ENCODE measurements around the gene KITLG. TPM values are rescaled to one million over a fixed set of nuclear protein-coding genes. Genes with fewer than 3 reads are reported as not detected.

Gene KITLG
- total RNA-seq, 1 experiment from 2014 or later, result 11.7 TPM

- no peak overlapping the region for H2AFZ ChIP-seq (ENCODE audit: low read length)
- no peak overlapping the region for H3K56ac ChIP-seq (ENCODE audit: insufficient read length, low read depth, low read length)
- H4K91ac ChIP-seq (ENCODE audit: insufficient read length, low read depth, low read length), result no peak overlapping the region
- no peak for TF ChIP-seq CTCF (conservative IDR thresholded peaks at IDR 0.05)
- no peak for DNase-seq
- no peaks in the 10 kb centered on the region for H3K4me1 ChIP-seq (ENCODE audit: insufficient read depth, low read length)
- H3K4me2 ChIP-seq (ENCODE audit: insufficient read depth, insufficient read length, low read length), result no peak overlapping the region
- no peak overlapping the region for H2BK15ac ChIP-seq (ENCODE audit: low read depth, low read length)
- H2BK5ac ChIP-seq (ENCODE audit: insufficient read length, low read length), result no peak overlapping the region
- H3K27me3 ChIP-seq (ENCODE audit: insufficient read depth, low read length), result no peaks in the 10 kb centered on the region
- Mint-ChIP-seq H3K9me3 (no peaks in the 10 kb centered on the region), H3K27ac (no peak overlapping the region), H3K36me3 (ENCODE audit: insufficient read depth in 1 of 3, low read depth in 3 of 3) (peaks cover 0 to 10% (median 0%) of the 10 kb centered on the region in 3 experiments; a peak in 1 of 7 replicates), H3K27me3 (ENCODE audit: low read depth) (no peaks in the 10 kb centered on the region), H3K4me3 (no peak overlapping the region), H3K4me1 (no peaks in the 10 kb centered on the region)
- no peak overlapping the region for H2BK120ac ChIP-seq (ENCODE audit: low read depth, low read length, poor library complexity, severe bottlenecking)
- no peaks in the 10 kb centered on the region for H3K23me2 ChIP-seq (ENCODE audit: insufficient read length, low read depth, low read length, poor library complexity, severe bottlenecking)
- H3K23ac ChIP-seq (ENCODE audit: insufficient read length, low read depth, low read length), result no peak overlapping the region
- H3K79me2 ChIP-seq (ENCODE audit: insufficient read depth, low read length), result no peaks in the 10 kb centered on the region
- H3K9me3 ChIP-seq (ENCODE audit: control insufficient read depth, low read depth, low read length), result no peaks in the 10 kb centered on the region
- H3K27ac ChIP-seq (ENCODE audit: insufficient read length, low read depth, low read length), result no peak overlapping the region
- no peak overlapping the region for H3K18ac ChIP-seq (ENCODE audit: insufficient read length, low read depth, low read length)
- no peak overlapping the region for H3K9ac ChIP-seq (ENCODE audit: extremely low read depth, insufficient read length, low read length)
- no peak overlapping the region for H2BK12ac ChIP-seq (ENCODE audit: insufficient read length, low read depth, low read length)
- H3T11ph ChIP-seq (ENCODE audit: low read length), result no peak overlapping the region
- H2BK20ac ChIP-seq (ENCODE audit: low read depth, low read length, poor library complexity, severe bottlenecking), result no peak overlapping the region
- no CpG with 5 or more reads among the region's 3 CpGs for WGBS (ENCODE audit: extremely low coverage, insufficient read length, low lambda C conversion rate)
- no peak overlapping the region for H3K4ac ChIP-seq (ENCODE audit: low read depth, low read length)
- no peak overlapping the region for H2AK5ac ChIP-seq (ENCODE audit: insufficient read length, low read length)
- H4K20me1 ChIP-seq (ENCODE audit: control insufficient read depth, insufficient read depth, insufficient read length), result no peaks in the 10 kb centered on the region
- no peak overlapping the region for H4K8ac ChIP-seq (replicated peaks; ENCODE audit: insufficient read length, low read depth, low read length)
- H3K14ac ChIP-seq (ENCODE audit: insufficient read depth, low read length), result no peak overlapping the region
- H4K5ac ChIP-seq (ENCODE audit: insufficient read length, low read depth, low read length), result no peak overlapping the region
- H3K79me1 ChIP-seq (ENCODE audit: insufficient read depth, low read depth, low read length, poor library complexity, severe bottlenecking), result no peaks in the 10 kb centered on the region
Measured at GRCh38 chr12:88496891-88497371, 83.3 kb downstream of the KITLG start.

All from H9 (cell line).